HepG2 (cell line): ENCODE measurements around the gene MED25. TPM values are rescaled to one million over a fixed set of nuclear protein-coding genes. Genes with fewer than 3 reads are reported as not detected.

Experiments used
- ESRRA ChIP-seq: sonication (generic); formaldehyde crosslinking; IDR thresholded peaks from 2 replicates; pipeline ENCODE4 v1.5.1; 2020; ENCODE audit warnings: mild to moderate bottlenecking, low read depth, missing genetic modification reagents
- MTA3 ChIP-seq: sonication (generic); formaldehyde crosslinking; IDR thresholded peaks from 2 replicates; pipeline ENCODE4 v1.4.0; 2020; ENCODE audit warnings: missing genetic modification reagents
- NFYB ChIP-seq: sonication (generic); formaldehyde crosslinking; IDR thresholded peaks from 2 replicates; pipeline ENCODE4 v1.4.0; 2020; ENCODE audit warnings: missing genetic modification reagents
- RFX3 ChIP-seq: IDR thresholded peaks from 2 replicates; pipeline ENCODE4 v1.6.1; 2016; ENCODE audit warnings: missing biosample characterization, missing genetic modification reagents
- ZBTB40 ChIP-seq, 2 experiments: fragments of 450-650 bp in 1 of 2; sonication (generic) in 1 of 2; formaldehyde crosslinking in 1 of 2; IDR thresholded peaks; 2 replicates each; pipeline versions ENCODE4 v1.6.1 to v1.8.0; 2016 to 2022; ENCODE audit warnings: antibody characterized with exemption in 1 of 2, mild to moderate bottlenecking in 1 of 2, missing genetic modification reagents in 1 of 2
- ZNF510 ChIP-seq: sonication (generic); formaldehyde crosslinking; IDR thresholded peaks from 2 replicates; pipeline ENCODE4 v1.4.0; 2020; ENCODE audit warnings: low read depth, mild to moderate bottlenecking, missing genetic modification reagents
- ZNF614 ChIP-seq: IDR thresholded peaks from 2 replicates; pipeline ENCODE4 v1.6.1; 2018; ENCODE audit warnings: missing biosample characterization, missing genetic modification reagents, inconsistent platforms, borderline replicate concordance
- ZNF646 ChIP-seq: sonication (generic); formaldehyde crosslinking; IDR thresholded peaks from 2 replicates; pipeline ENCODE4 v1.9.0; 2021; ENCODE audit warnings: mild to moderate bottlenecking, missing genetic modification reagents
- ZNF839 ChIP-seq: sonication (generic); formaldehyde crosslinking; IDR thresholded peaks from 2 replicates; pipeline ENCODE4 v1.4.0; 2020; ENCODE audit warnings: missing genetic modification reagents, mild to moderate bottlenecking, borderline replicate concordance
- polyA plus RNA-seq, 8 experiments: library from polyadenylated mRNA; depleted of rRNA in 3 of 8; stranded (reverse) in 7 of 8; unstranded in 1 of 8; fragments of >200 nt; fragmentation: Illumina TruSeq in 4 of 8; extraction: Trizol in 4 of 8; gene quantifications; 2 replicates each; pipeline versions ENCODE4 v1.2.1 to v1.2.3, GENCODE V29; 2011 to 2016; ENCODE audit warnings: low read depth in 4 of 8, missing spikeins in 1 of 8, mixed read lengths in 1 of 8; ENCODE audit not compliant: insufficient read depth in 1 of 8
- total RNA-seq, 5 experiments: library from RNA; depleted of rRNA; stranded (reverse); fragments of >200 nt; fragmentation: Illumina TruSeq; extraction: Trizol; gene quantifications; 2 replicates each; pipeline ENCODE4 v1.2.3, GENCODE V29; 2016; ENCODE audit warnings: low read depth in 1 of 5

Gene MED25
- total and polyA plus RNA-seq, 2 of the 13 experiments (the other 11 are each of a cell fraction or from before 2014, with no cell fraction given), result 11.1 to 15.1 TPM

- no peak for TF ChIP-seq ZNF646 (CRISPR knock-in tag)
- no peak for TF ChIP-seq MTA3 (CRISPR knock-in tag)
- TF ChIP-seq RFX3 (CRISPR knock-in tag), result peak; percentile 79
- TF ChIP-seq ZNF510 (CRISPR knock-in tag), result 0 out of 2 replicates have a peak, but pooled peaks have one; percentile 37
- TF ChIP-seq ZNF614 (CRISPR knock-in tag), result no peak
- TF ChIP-seq ZBTB40 (IDR thresholded peaks at IDR 0.05), result peak; percentile 53; the same call in 1 of the 2 replicates
- peak; percentile 85; the same call in 1 of the 2 replicates for TF ChIP-seq ZBTB40 (CRISPR knock-in tag; IDR thresholded peaks at IDR 0.05)
- peak; percentile 86 for TF ChIP-seq ZNF839 (CRISPR knock-in tag)
- peak; percentile 78 for TF ChIP-seq NFYB (CRISPR knock-in tag)
- TF ChIP-seq ESRRA (CRISPR knock-in tag), result no peak
These were observed 49.1 kb downstream of the MED25 start, which contains the start of gene PNKP (continued) for GRCh38 chr19:49866933-49867782.
